ENCODE results near the gene TEKT3.

DNA sequence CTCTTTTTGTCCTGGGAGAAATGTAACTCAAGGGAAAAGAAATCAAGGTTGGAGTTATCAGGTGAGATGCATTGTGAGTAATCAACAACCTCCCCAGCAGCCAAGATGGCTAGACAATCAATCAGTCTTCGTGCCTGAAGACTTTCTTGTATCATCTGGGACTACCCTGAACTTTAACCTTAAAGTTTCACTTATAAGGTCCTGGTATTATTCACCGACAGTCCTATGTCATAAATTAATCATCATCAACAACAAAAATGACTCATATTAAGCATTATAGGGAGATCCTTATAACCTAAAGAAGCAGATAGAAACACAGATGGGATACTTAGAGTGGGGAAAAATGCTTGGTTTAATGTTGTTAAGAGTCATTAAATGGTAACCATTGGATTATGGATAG, 7.7 kb upstream of the TEKT3 start:
- TF ChIP-seq POLR2A (IDR thresholded peaks at IDR 0.05) = no peak
- no peak for TF ChIP-seq POLR2AphosphoS5 (IDR thresholded peaks at IDR 0.05)
- TF ChIP-seq, protein P1, sequence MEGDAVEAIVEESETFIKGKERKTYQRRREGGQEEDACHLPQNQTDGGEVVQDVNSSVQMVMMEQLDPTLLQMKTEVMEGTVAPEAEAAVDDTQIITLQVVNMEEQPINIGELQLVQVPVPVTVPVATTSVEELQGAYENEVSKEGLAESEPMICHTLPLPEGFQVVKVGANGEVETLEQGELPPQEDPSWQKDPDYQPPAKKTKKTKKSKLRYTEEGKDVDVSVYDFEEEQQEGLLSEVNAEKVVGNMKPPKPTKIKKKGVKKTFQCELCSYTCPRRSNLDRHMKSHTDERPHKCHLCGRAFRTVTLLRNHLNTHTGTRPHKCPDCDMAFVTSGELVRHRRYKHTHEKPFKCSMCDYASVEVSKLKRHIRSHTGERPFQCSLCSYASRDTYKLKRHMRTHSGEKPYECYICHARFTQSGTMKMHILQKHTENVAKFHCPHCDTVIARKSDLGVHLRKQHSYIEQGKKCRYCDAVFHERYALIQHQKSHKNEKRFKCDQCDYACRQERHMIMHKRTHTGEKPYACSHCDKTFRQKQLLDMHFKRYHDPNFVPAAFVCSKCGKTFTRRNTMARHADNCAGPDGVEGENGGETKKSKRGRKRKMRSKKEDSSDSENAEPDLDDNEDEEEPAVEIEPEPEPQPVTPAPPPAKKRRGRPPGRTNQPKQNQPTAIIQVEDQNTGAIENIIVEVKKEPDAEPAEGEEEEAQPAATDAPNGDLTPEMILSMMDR (IDR thresholded peaks at IDR 0.05) = no peak
